Heart left ventricle (tissue), 16 donors: ENCODE measurements around the gene FKBP1A. TPM values are rescaled to one million over a fixed set of nuclear protein-coding genes. Genes with fewer than 3 reads are reported as not detected.

ENCODE experiments used
- ATAC-seq, 4 donors: fragments of 200-7000 bp; cut with Tn5 transposase; one replicate each; pipeline ENCODE4 v1.9.1; 2020 to 2022; ENCODE audit warnings: moderate library complexity in 4 of 4, mild to moderate bottlenecking in 3 of 4, moderate number of reproducible peaks in 1 of 4
- DNase-seq, 5 donors: peaks; one replicate each; pipeline ENCODE4 v3.0.0-alpha.2; 2020
- H3K27ac ChIP-seq, 12 donors: fragments of 200-600 bp; sonication (generic) in 4 of 12; one replicate each; pipeline versions ENCODE4 v1.5.0 to v1.8.0; 2016 to 2022; ENCODE audit warnings: mild to moderate bottlenecking in 2 of 12
- H3K27me3 ChIP-seq, 9 donors: fragments of 200-600 bp; sonication (generic) in 2 of 9; one replicate each; pipeline versions ENCODE4 v1.5.1 to v1.8.0; 2016 to 2022; ENCODE audit warnings: mild to moderate bottlenecking in 3 of 9
- H3K36me3 ChIP-seq, 9 donors: fragments of 200-600 bp; sonication (generic) in 2 of 9; one replicate each; pipeline versions ENCODE4 v1.5.0 to v1.8.0; 2018 to 2022; ENCODE audit warnings: mild to moderate bottlenecking in 2 of 9
- H3K4me1 ChIP-seq, 12 donors: fragments of 200-600 bp; sonication (generic) in 4 of 12; one replicate each; pipeline versions ENCODE4 v1.5.0 to v1.8.0; 2016 to 2022; ENCODE audit warnings: mild to moderate bottlenecking in 3 of 12
- H3K4me3 ChIP-seq, 12 donors: fragments of 200-600 bp; sonication (generic) in 4 of 12; one replicate each; pipeline versions ENCODE4 v1.5.0 to v1.8.0; 2017 to 2022; ENCODE audit warnings: mild to moderate bottlenecking in 9 of 12, moderate library complexity in 4 of 12
- H3K9me3 ChIP-seq, 12 donors: fragments of 200-600 bp; sonication (generic) in 4 of 12; one replicate each; pipeline versions ENCODE4 v1.5.0 to v1.8.0; 2016 to 2022; ENCODE audit warnings: mild to moderate bottlenecking in 1 of 12
- CTCF ChIP-seq, 12 donors: fragments of 200-600 bp; sonication (generic) in 4 of 12; IDR thresholded peaks; one replicate each; pipeline versions ENCODE4 v1.5.0 to v1.8.0; 2018 to 2022; ENCODE audit warnings: antibody characterized with exemption in 12 of 12, mild to moderate bottlenecking in 5 of 12
- POLR2A ChIP-seq, 2 donors: fragments of 450-650 bp; IDR thresholded peaks; one replicate each; pipeline ENCODE4 v1.6.1; 2017; ENCODE audit warnings: antibody characterized with exemption in 2 of 2, mild to moderate bottlenecking in 2 of 2, moderate library complexity in 2 of 2
- WGBS, 4 donors: extraction: QIAGEN DNeasy Blood & Tissue Kit in 2 of 4; methylation state at CpG; one replicate each; pipeline versions ENCODE4 v1.1.5 to v1.1.7; 2013 to 2018; 5-methylcytosine and 5-hydroxymethylcytosine counted together
- intact Hi-C, 10 donors: fragments of 100-400 bp; cut with DNase I; formaldehyde crosslinking; loops; one replicate each; pipeline versions ENCODE4 v1.11.1 to v1.14.2; 2022
- polyA plus RNA-seq, 2 donors: library from polyadenylated mRNA; stranded (reverse); fragments of 200-250 nt; gene quantifications; one replicate each; pipeline ENCODE4 v1.2.3, GENCODE V29; 2013
- total RNA-seq, 9 donors: library from RNA; depleted of rRNA in 2 of 9; stranded (reverse); fragments of >200 nt in 2 of 9; fragmentation: NEBNext Ultra II Directional in 3 of 9; extraction: Animal tissue kit (Norgen Biotek cat#: 25700) in 3 of 9; gene quantifications; one replicate each; pipeline versions ENCODE4 v1.1.0 to v1.2.4, GENCODE V29; 2016 to 2023
- donor health status: ischemic (EF 13 %, LVEDD 7.1; RV severe dilation, severe dysfunction).
- donor health status: healthy with polysubstance abuse.
- donor health status: DM: no; HTN: yes; CAD: no.
- donor health status: DM: no; HTN: no; CAD: no.
- donor health status: ischemic (EF 25% LVEDD 6.9; RV normal size, moderate dysfunction).
- donor health status: ischemic (EF 25% LVEDD 5.7; RV mildly dilated, moderate dysfunction).
- donor health status: healthy.
- donor health status: DM: yes; HTN: yes; CAD: no.
- donor health status: ischemic (EF 35%, LVEDD 5.7; RV mildly dilated, moderate dysfunction).
- donor health status: nonischemic (EF 11% LVEDD 7.7; RV severe dilation, severe dysfunction).
- donor health status: DM: yes; HTN: yes; CAD: no.
- donor health status: PGD.
- donor health status: ischemic (EF 29% LVEDD 5.4; RV normal size, mild dysfunction).
- donor health status: nonischemic (EF 23%, LVEDD 6.1; RV moderate dilation, normal function).

Gene FKBP1A
- total and polyA plus RNA-seq, 11 donors, result 71.3 to 401 (median 144) TPM

- no peak for ATAC-seq
Observed at GRCh38 chr20:1423625-1424106, 30.8 kb upstream of the FKBP1A start.

GRCh38 chr20:1423206-1423605 is 30.4 kb upstream of the FKBP1A start:
- DNase-seq (no peak), ATAC-seq (no peak)
- Histone ChIP-seq H3K36me3 (no peaks in the 10 kb centered on the region), H3K27me3 (peaks cover 0 to 24% (median 0%) of the 10 kb centered on the region in 9 donors), H3K27ac (no peak overlapping the region), H3K4me1 (no peaks in the 10 kb centered on the region), H3K4me3 (no peak overlapping the region), H3K9me3 (peaks cover 0 to 15% (median 3%) of the 10 kb centered on the region in 12 donors)
- TF ChIP-seq CTCF (IDR thresholded peaks at IDR 0.05) (no peak), POLR2A (IDR thresholded peaks at IDR 0.05) (no peak)
- intact Hi-C loops, result no loop called here
- WGBS, 4 donors, result 81 to 85% (median 83%) methylated on average over 6 of the region's 6 CpGs

More at GRCh38 chr20:1423625-1424106, 30.8 kb upstream of the FKBP1A start:
- Histone ChIP-seq H3K4me3 (no peak overlapping the region), H3K4me1 (no peaks in the 10 kb centered on the region), H3K27ac (no peak overlapping the region), H3K27me3 (peaks cover 0 to 24% (median 0%) of the 10 kb centered on the region in 9 donors), H3K9me3 (peaks cover 0 to 15% (median 3%) of the 10 kb centered on the region in 12 donors), H3K36me3 (no peaks in the 10 kb centered on the region)
- no peak for DNase-seq
- WGBS, 4 donors, result 30 to 59% (median 41%) methylated on average over 7 of the region's 7 CpGs
- no peak for TF ChIP-seq CTCF (IDR thresholded peaks at IDR 0.05)
- no peak for TF ChIP-seq POLR2A (IDR thresholded peaks at IDR 0.05)
- intact Hi-C loops, result no loop called here

- no peak for ATAC-seq
- no peaks in the 10 kb centered on the region for H3K36me3 ChIP-seq
- intact Hi-C loops, result no loop called here
Observed at GRCh38 chr20:1422753-1423152, 29.9 kb upstream of the FKBP1A start.

GRCh38 chr20:1420066-1420465 is 27.2 kb upstream of the FKBP1A start:
- ATAC-seq, result no peak
- no peaks in the 10 kb centered on the region for H3K4me1 ChIP-seq
- H3K9me3 ChIP-seq, result peaks cover 0 to 15% (median 3%) of the 10 kb centered on the region in 12 donors
- H3K27ac ChIP-seq, result no peak overlapping the region
- H3K27me3 ChIP-seq, result peaks cover 0 to 23% (median 0%) of the 10 kb centered on the region in 9 donors
- no peak for DNase-seq
- intact Hi-C loops, result no loop called here
- TF ChIP-seq POLR2A (IDR thresholded peaks at IDR 0.05) (no peak), CTCF (IDR thresholded peaks at IDR 0.05) (no peak)
- whole genome bisulfite sequencing, 4 donors, result 93 to 97% (median 95%) methylated on average over 4 of the region's 4 CpGs
- no peaks in the 10 kb centered on the region for H3K36me3 ChIP-seq
- H3K4me3 ChIP-seq, result no peak overlapping the region

More at GRCh38 chr20:1422753-1423152, 29.9 kb upstream of the FKBP1A start:
- Histone ChIP-seq H3K9me3 (peaks cover 0 to 15% (median 3%) of the 10 kb centered on the region in 12 donors), H3K27ac (no peak overlapping the region), H3K4me1 (no peaks in the 10 kb centered on the region), H3K4me3 (no peak overlapping the region), H3K27me3 (peaks cover 0 to 24% (median 0%) of the 10 kb centered on the region in 9 donors)
- WGBS, 4 donors, result 26 to 36% (median 35%) methylated on average over 3 of the region's 3 CpGs
- no peak for TF ChIP-seq POLR2A (IDR thresholded peaks at IDR 0.05)
- no peak for TF ChIP-seq CTCF (IDR thresholded peaks at IDR 0.05)
- DNase-seq, result no peak
